Pancreas (tissue), 10 donors: ENCODE results near the gene ANKRD34A. TPM values are rescaled to one million over a fixed set of nuclear protein-coding genes. Genes with fewer than 3 reads are reported as not detected.

Experiments
- ATAC-seq, 4 donors: fragments of 200-7000 bp; cut with Tn5 transposase; one replicate each; pipeline versions ENCODE4 v1.8.0 to v1.9.1; 2020; ENCODE audit warnings: mild to moderate bottlenecking in 4 of 4, moderate library complexity in 4 of 4
- DNase-seq, 6 donors: peaks; one replicate each; pipeline ENCODE4 v3.0.0-alpha.2; 2020
- FAIRE-seq: peaks from 2 replicates; lab custom pipeline; 2012; peaks lifted over from hg19 to GRCh38; lab: Jason Lieb, UNC
- H3K27ac ChIP-seq, 4 donors: fragments of 200-600 bp; sonication (generic); 1 replicate in 3 of 4; 2 replicates in 1 of 4; pipeline versions ENCODE4 v1.5.0 to v1.8.0; 2020
- H3K27me3 ChIP-seq, 4 donors: fragments of 200-600 bp; one replicate each; pipeline ENCODE4 v1.8.0; 2021
- H3K36me3 ChIP-seq, 3 donors: fragments of 200-600 bp; sonication (generic) in 1 of 3; one replicate each; pipeline versions ENCODE4 v1.5.0 to v1.8.0; 2020 to 2021
- H3K4me1 ChIP-seq, 3 donors: fragments of 200-600 bp; one replicate each; pipeline ENCODE4 v1.8.0; 2021
- H3K4me3 ChIP-seq, 4 donors: fragments of 200-600 bp; sonication (generic) in 2 of 4; one replicate each; pipeline versions ENCODE4 v1.5.0 to v1.8.0; 2020 to 2021
- H3K9me3 ChIP-seq, 4 donors: fragments of 200-600 bp; one replicate each; pipeline ENCODE4 v1.8.0; 2021
- WGBS, 2 donors: extraction: QIAGEN DNeasy Blood & Tissue Kit; methylation state at CpG; one replicate each; pipeline ENCODE4 v1.1.7; 2013; 5-methylcytosine and 5-hydroxymethylcytosine counted together
- intact Hi-C, 3 donors: fragments of 100-400 bp; cut with DNase I; formaldehyde crosslinking; loops; one replicate each; pipeline versions ENCODE4 v1.11.1 to v1.14.2; 2022
- polyA plus RNA-seq, 2 donors: library from polyadenylated mRNA; stranded (reverse); fragments of 200-250 nt; gene quantifications; one replicate each; pipeline ENCODE4 v1.2.3, GENCODE V29; 2013
- total RNA-seq, 6 donors: library from RNA; stranded (reverse); fragmentation: NEBNext Ultra II Directional in 4 of 6; extraction: Animal tissue kit (Norgen Biotek cat#: 25700) in 4 of 6; gene quantifications; one replicate each; pipeline versions ENCODE4 v1.2.1 to v1.2.4, GENCODE V29; 2021 to 2023
- TF ChIP-seq, protein P1 (sequence below), 4 donors: fragments of 200-600 bp; sonication (generic) in 3 of 4; IDR thresholded peaks; one replicate each; pipeline versions ENCODE4 v1.5.0 to v1.8.0; 2021; ENCODE audit warnings: antibody characterized with exemption in 4 of 4
- donor health status: healthy with polysubstance abuse.
- donor health status: DM: no; HTN: no; CAD: no; lungs with moderate emphysema.
- donor health status: DM: no; HTN: no; CAD: no.
- donor health status: control.
- donor health status: control.
- donor health status: Bipolar disorder and iron deficiency.
- donor health status: DM: yes; HTN: yes; CAD: no.
- donor health status: DM: no; HTN: no; CAD: no.
- donor health status: DM: no; HTN: no; CAD: no.
- donor health status: DM: yes; HTN: yes; CAD: no.

ANKRD34A gene
- total and polyA plus RNA-seq, 8 donors, result 0.04 to 0.38 (median 0.23) TPM

DNA sequence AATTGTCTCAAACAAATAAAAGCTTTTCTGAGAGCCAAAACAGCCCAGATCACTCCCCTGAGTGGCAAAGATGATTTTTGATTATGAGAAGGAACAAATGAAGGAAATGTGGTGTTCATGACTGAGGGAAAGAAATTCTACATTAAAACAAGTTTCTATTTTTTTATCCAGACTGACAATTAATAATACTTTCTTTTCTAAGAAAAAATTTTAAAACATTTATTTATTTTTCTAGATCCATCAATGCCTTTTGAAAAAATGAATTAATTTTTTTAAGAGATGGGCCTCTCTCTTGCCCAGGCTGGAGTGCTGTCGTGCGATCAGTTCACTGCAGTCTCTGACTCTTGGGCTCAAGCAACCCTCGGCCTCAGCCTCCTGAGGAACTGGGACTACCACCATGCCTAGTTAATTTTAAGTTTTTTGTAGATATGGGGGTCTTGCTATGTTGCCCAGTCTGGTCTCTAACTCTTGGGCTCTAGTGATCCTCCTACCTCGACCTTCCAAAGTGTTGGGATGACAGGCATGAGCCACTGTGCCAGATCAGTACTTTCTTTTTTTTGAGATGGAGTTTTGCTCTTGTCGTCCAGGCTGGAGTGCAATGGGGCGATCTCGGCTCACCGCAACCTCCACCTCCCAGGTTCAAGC lies 43.2 kb upstream of the ANKRD34A start:
- intact Hi-C loops, result loop anchor here in 1 of 3 donors (2.0 kb wide), 1 partner anchor 33 kb away; no protein-coding TSS in a partner anchor
- DNase-seq (no peak), ATAC-seq (no peak), FAIRE-seq (no peak)
- H3K27me3 ChIP-seq, result no peaks in the 10 kb centered on the region
- no peaks in the 10 kb centered on the region for H3K36me3 ChIP-seq
- peak overlapping the region in 2 of 4 donors; percentile 47 to 78 for H3K27ac ChIP-seq
- 59 to 78% methylated on average over 8 of the region's 8 CpGs for WGBS, 2 donors
- H3K4me3 ChIP-seq, result no peak overlapping the region
- TF ChIP-seq, protein P1, sequence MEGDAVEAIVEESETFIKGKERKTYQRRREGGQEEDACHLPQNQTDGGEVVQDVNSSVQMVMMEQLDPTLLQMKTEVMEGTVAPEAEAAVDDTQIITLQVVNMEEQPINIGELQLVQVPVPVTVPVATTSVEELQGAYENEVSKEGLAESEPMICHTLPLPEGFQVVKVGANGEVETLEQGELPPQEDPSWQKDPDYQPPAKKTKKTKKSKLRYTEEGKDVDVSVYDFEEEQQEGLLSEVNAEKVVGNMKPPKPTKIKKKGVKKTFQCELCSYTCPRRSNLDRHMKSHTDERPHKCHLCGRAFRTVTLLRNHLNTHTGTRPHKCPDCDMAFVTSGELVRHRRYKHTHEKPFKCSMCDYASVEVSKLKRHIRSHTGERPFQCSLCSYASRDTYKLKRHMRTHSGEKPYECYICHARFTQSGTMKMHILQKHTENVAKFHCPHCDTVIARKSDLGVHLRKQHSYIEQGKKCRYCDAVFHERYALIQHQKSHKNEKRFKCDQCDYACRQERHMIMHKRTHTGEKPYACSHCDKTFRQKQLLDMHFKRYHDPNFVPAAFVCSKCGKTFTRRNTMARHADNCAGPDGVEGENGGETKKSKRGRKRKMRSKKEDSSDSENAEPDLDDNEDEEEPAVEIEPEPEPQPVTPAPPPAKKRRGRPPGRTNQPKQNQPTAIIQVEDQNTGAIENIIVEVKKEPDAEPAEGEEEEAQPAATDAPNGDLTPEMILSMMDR (IDR thresholded peaks at IDR 0.05), result peak in 1 of 4 donors; percentile 2
- H3K9me3 ChIP-seq, result no peaks in the 10 kb centered on the region
- peaks cover 0 to 2% (median 0%) of the 10 kb centered on the region in 3 donors for H3K4me1 ChIP-seq

DNA sequence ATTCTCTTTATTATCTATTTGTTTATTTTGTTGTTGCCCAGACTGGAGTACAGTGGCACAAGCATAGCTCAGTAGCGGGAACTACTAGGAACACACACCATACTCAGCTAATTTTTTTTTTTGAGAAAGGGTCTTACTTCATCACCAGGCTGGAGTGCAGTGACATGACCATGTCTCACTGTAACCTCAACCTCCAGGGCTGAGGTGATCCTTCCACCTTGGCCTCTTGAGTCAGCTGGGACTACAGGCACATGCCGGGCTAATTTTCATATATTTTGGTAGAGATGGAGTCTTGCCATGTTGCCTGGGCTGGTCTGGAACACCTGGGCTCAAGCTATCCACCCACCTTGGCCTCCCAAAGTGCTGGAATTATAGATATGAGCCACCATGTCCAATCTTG lies 37.3 kb upstream of the ANKRD34A start:
- TF ChIP-seq, protein P1 (IDR thresholded peaks at IDR 0.05), result no peak
- intact Hi-C loops, result no loop called here
- FAIRE-seq, result no peak
- no peak for DNase-seq
- ATAC-seq, result no peak
- Histone ChIP-seq H3K27ac (no peak overlapping the region), H3K27me3 (no peaks in the 10 kb centered on the region), H3K4me3 (no peak overlapping the region), H3K4me1 (peaks cover 16 to 26% (median 19%) of the 10 kb centered on the region in 3 donors), H3K36me3 (no peaks in the 10 kb centered on the region), H3K9me3 (no peaks in the 10 kb centered on the region)
- WGBS, 2 donors, result 93 to 98% methylated on average over 2 of the region's 2 CpGs

DNA sequence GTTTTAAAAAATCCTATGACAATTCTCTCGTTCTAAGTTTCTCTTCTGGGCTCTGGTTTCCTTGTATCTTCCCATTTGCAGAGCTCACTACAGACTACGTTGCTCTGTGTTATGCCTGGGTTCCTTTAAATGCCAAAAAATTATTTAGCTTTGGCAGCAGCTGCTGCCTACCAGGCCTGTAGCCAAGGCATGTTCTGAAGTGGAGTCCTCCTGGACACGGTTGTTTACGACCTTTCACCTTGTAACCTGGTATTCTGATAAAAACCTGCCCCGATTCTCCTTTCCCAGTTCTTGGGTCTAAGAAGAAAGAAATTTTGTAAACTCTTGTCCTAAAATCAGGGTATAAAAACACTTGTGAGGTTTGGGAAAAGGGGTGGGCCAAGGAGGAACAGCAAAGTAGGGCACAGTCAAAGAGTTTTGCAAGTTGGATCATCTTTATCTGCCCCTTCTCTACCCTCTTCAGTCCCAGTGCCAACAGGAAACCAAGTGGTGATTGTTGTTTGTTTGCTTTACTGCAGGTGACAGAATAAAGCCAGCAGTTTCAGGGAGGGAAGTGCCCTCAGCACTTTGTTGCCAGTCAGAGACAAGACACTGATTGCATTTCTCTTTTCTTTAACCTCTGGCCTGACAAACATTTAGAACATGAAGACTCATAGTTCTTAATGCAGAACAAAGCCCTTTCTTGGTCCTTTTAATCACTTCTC lies 35.1 kb upstream of the ANKRD34A start:
- DNase-seq (peak in 4 of 6 donors; percentile 52 to 64 (median 58)), FAIRE-seq (no peak), ATAC-seq (peak in 3 of 4 donors; percentile 7 to 51 (median 14))
- intact Hi-C loops, result no loop called here
- TF ChIP-seq, protein P1 (IDR thresholded peaks at IDR 0.05), result no peak
- peaks cover 16 to 26% (median 19%) of the 10 kb centered on the region in 3 donors for H3K4me1 ChIP-seq
- no peaks in the 10 kb centered on the region for H3K9me3 ChIP-seq
- no peaks in the 10 kb centered on the region for H3K27me3 ChIP-seq
- H3K27ac ChIP-seq, result peak overlapping the region; percentile 29 to 96 (median 85)
- WGBS, 2 donors, result 5% methylated on average over 5 of the region's 5 CpGs
- peak overlapping the region in 2 of 4 donors; percentile 9 to 93 for H3K4me3 ChIP-seq
- H3K36me3 ChIP-seq, result peaks cover 0 to 19% (median 5%) of the 10 kb centered on the region in 3 donors

DNA sequence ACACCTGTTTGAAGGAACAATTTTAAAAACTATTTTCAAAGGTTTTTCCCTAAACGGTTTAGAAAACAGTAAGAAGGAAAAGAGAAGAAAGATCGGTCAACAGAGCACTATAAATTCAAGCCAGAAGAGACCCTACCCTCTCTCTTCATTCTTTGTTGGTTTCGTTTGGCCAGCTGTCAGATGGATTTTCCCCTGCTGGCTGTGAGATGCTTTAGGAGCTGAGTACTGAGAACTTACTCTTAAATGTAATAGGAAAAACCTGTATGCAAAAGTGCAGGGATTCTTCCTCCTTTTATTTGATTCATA lies 33.3 kb upstream of the ANKRD34A start:
- Histone ChIP-seq H3K36me3 (peaks cover 0 to 36% (median 20%) of the 10 kb centered on the region in 3 donors), H3K27ac (peak overlapping the region in 3 of 4 donors; percentile 57 to 96 (median 90)), H3K9me3 (no peaks in the 10 kb centered on the region), H3K27me3 (no peaks in the 10 kb centered on the region), H3K4me3 (peak overlapping the region in 3 of 4 donors; percentile 57 to 93 (median 69)), H3K4me1 (peaks cover 16 to 35% (median 19%) of the 10 kb centered on the region in 3 donors)
- DNase-seq (no peak), FAIRE-seq (no peak), ATAC-seq (no peak)
- 30 to 40% methylated on average over 3 of the region's 3 CpGs for WGBS, 2 donors
- TF ChIP-seq, protein P1 (IDR thresholded peaks at IDR 0.05), result no peak
- intact Hi-C loops, result no loop called here
